Measurements from ENCODE around the gene SFRP4. TPM values are rescaled to one million over a fixed set of nuclear protein-coding genes. Genes with fewer than 3 reads are reported as not detected.
"Not testable (repeated sequence)": the region's sequence is repeated elsewhere in the genome, so short reads cannot be mapped to it uniquely, and the experiment has no call there.

Gene SFRP4
- total and polyA plus RNA-seq, 12 donors, result 0.20 to 9.9 (median 2.9) TPM

DNA sequence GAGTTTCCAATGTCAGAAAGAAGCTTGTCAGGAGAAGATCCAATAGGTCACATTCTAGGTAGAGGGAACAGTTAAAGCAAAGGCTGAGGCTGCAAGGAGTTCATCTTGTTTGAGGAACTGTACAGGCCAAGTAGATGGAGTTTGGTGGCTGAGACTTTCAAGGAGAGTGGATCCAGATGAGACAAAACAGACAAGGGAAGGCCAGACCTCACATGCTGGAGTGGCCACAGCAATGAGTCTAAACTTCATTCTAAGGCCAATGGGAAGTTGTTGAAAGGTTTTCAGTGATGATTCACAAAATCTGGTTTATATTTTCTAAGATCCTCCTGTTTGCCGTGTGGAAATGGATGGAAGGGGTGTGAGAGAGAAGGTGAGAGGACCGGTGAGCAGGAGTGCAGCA lies 43.9 kb upstream of the SFRP4 start:
- no peak overlapping the region for H3K4me3 ChIP-seq
- TF ChIP-seq CTCF (IDR thresholded peaks at IDR 0.05), result no peak
- 78 to 86% methylated on average over 2 of the region's 2 CpGs for WGBS, 2 donors
- ATAC-seq (no peak), DNase-seq (no peak)
- H3K9me3 ChIP-seq, result no peaks in the 10 kb centered on the region
- intact Hi-C loops (cut with DNase I), result no loop called here
- H3K27me3 ChIP-seq, result no peaks in the 10 kb centered on the region
- H3K27ac ChIP-seq, result no peak overlapping the region
- H3K4me1 ChIP-seq, result no peaks in the 10 kb centered on the region
- H3K36me3 ChIP-seq, result no peaks in the 10 kb centered on the region

GRCh38 chr7:37957221-37957970 lies 40.8 kb upstream of the SFRP4 start:
- H3K36me3 ChIP-seq, result no peaks in the 10 kb centered on the region
- WGBS, 2 donors, result 85 to 86% methylated on average over 9 of the region's 9 CpGs

DNA sequence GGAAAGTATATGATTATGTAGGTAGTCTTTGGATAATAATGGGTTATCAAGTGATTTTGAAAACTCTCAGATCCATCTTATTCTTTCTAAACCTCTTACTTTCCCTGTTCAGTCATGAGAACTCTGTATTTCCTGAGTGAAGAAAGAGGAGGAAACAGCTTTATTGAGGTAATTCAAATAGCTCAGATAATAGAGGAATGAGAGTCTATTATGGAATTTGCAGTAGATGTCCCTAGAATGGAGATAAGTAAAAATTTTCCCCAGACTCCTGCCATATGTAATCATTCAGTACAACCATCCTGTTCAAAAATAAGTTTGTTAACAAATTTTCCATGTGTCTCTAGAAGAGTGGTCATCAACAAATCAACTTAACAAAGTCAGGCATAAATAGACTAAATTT lies 40.2 kb upstream of the SFRP4 start:
- Histone ChIP-seq H3K27me3 (no peaks in the 10 kb centered on the region), H3K27ac (no peak overlapping the region), H3K9me3 (no peaks in the 10 kb centered on the region), H3K36me3 (peaks cover 0 to 2% (median 0%) of the 10 kb centered on the region in 9 donors), H3K4me3 (no peak overlapping the region), H3K4me1 (no peaks in the 10 kb centered on the region)
- intact Hi-C loops (cut with DNase I), result no loop called here
- TF ChIP-seq CTCF (IDR thresholded peaks at IDR 0.05), result no peak
- ATAC-seq, result no peak
- no peak for DNase-seq

More at GRCh38 chr7:37957221-37957970, 40.8 kb upstream of the SFRP4 start:
- H3K27ac ChIP-seq, result no peak overlapping the region
- H3K4me1 ChIP-seq, result no peaks in the 10 kb centered on the region
- no peaks in the 10 kb centered on the region for H3K9me3 ChIP-seq
- ATAC-seq (no peak), DNase-seq (no peak)
- no peaks in the 10 kb centered on the region for H3K27me3 ChIP-seq
- intact Hi-C loops (cut with DNase I), result no loop called here
- no peak overlapping the region for H3K4me3 ChIP-seq
- no peak for TF ChIP-seq CTCF (IDR thresholded peaks at IDR 0.05)

GRCh38 chr7:37954217-37954616 lies 37.6 kb upstream of the SFRP4 start:
- ATAC-seq; H3K4me1 ChIP-seq; DNase-seq; H3K9me3 ChIP-seq; H3K27me3 ChIP-seq; H3K27ac ChIP-seq; intact Hi-C loops (cut with DNase I); H3K4me3 ChIP-seq: not testable (repeated sequence)
- H3K36me3 ChIP-seq, result peaks cover 0 to 25% (median 0%) of the 10 kb centered on the region in 9 donors
- 88 to 91% methylated on average over 1 of the region's 1 CpG for WGBS, 2 donors

- DNase-seq (no peak), ATAC-seq (no peak)
- no peak for TF ChIP-seq CTCF (IDR thresholded peaks at IDR 0.05)
- intact Hi-C loops (cut with DNase I), result no loop called here
- H3K27ac ChIP-seq, result no peak overlapping the region
- peaks cover 0 to 30% (median 0%) of the 10 kb centered on the region in 9 donors for H3K36me3 ChIP-seq
- H3K9me3 ChIP-seq, result no peaks in the 10 kb centered on the region
- peaks cover 0 to 13% (median 5%) of the 10 kb centered on the region in 9 donors for H3K4me1 ChIP-seq
- WGBS, 2 donors, result 79 to 95% methylated on average over 2 of the region's 2 CpGs
- no peaks in the 10 kb centered on the region for H3K27me3 ChIP-seq
- H3K4me3 ChIP-seq, result no peak overlapping the region
Observed at GRCh38 chr7:37952240-37952639, 35.6 kb upstream of the SFRP4 start.

Measured in heart right ventricle (tissue), 16 donors.